Heart left ventricle (tissue), 16 donors: ENCODE measurements around the gene ATRNL1. TPM values are rescaled to one million over a fixed set of nuclear protein-coding genes. Genes with fewer than 3 reads are reported as not detected.

ENCODE experiments used
- ATAC-seq, 4 donors: fragments of 200-7000 bp; cut with Tn5 transposase; one replicate each; pipeline ENCODE4 v1.9.1; 2020 to 2022; ENCODE audit warnings: moderate library complexity in 4 of 4, mild to moderate bottlenecking in 3 of 4, moderate number of reproducible peaks in 1 of 4
- DNase-seq, 5 donors: peaks; one replicate each; pipeline ENCODE4 v3.0.0-alpha.2; 2020
- H3K27ac ChIP-seq, 12 donors: fragments of 200-600 bp; sonication (generic) in 4 of 12; one replicate each; pipeline versions ENCODE4 v1.5.0 to v1.8.0; 2016 to 2022; ENCODE audit warnings: mild to moderate bottlenecking in 2 of 12
- H3K27me3 ChIP-seq, 9 donors: fragments of 200-600 bp; sonication (generic) in 2 of 9; one replicate each; pipeline versions ENCODE4 v1.5.1 to v1.8.0; 2016 to 2022; ENCODE audit warnings: mild to moderate bottlenecking in 3 of 9
- H3K36me3 ChIP-seq, 9 donors: fragments of 200-600 bp; sonication (generic) in 2 of 9; one replicate each; pipeline versions ENCODE4 v1.5.0 to v1.8.0; 2018 to 2022; ENCODE audit warnings: mild to moderate bottlenecking in 2 of 9
- H3K4me1 ChIP-seq, 12 donors: fragments of 200-600 bp; sonication (generic) in 4 of 12; one replicate each; pipeline versions ENCODE4 v1.5.0 to v1.8.0; 2016 to 2022; ENCODE audit warnings: mild to moderate bottlenecking in 3 of 12
- H3K4me3 ChIP-seq, 12 donors: fragments of 200-600 bp; sonication (generic) in 4 of 12; one replicate each; pipeline versions ENCODE4 v1.5.0 to v1.8.0; 2017 to 2022; ENCODE audit warnings: mild to moderate bottlenecking in 9 of 12, moderate library complexity in 4 of 12
- H3K9me3 ChIP-seq, 12 donors: fragments of 200-600 bp; sonication (generic) in 4 of 12; one replicate each; pipeline versions ENCODE4 v1.5.0 to v1.8.0; 2016 to 2022; ENCODE audit warnings: mild to moderate bottlenecking in 1 of 12
- CTCF ChIP-seq, 12 donors: fragments of 200-600 bp; sonication (generic) in 4 of 12; IDR thresholded peaks; one replicate each; pipeline versions ENCODE4 v1.5.0 to v1.8.0; 2018 to 2022; ENCODE audit warnings: antibody characterized with exemption in 12 of 12, mild to moderate bottlenecking in 5 of 12
- POLR2A ChIP-seq, 2 donors: fragments of 450-650 bp; IDR thresholded peaks; one replicate each; pipeline ENCODE4 v1.6.1; 2017; ENCODE audit warnings: antibody characterized with exemption in 2 of 2, mild to moderate bottlenecking in 2 of 2, moderate library complexity in 2 of 2
- WGBS, 4 donors: extraction: QIAGEN DNeasy Blood & Tissue Kit in 2 of 4; methylation state at CpG; one replicate each; pipeline versions ENCODE4 v1.1.5 to v1.1.7; 2013 to 2018; 5-methylcytosine and 5-hydroxymethylcytosine counted together
- intact Hi-C, 10 donors: fragments of 100-400 bp; cut with DNase I; formaldehyde crosslinking; loops; one replicate each; pipeline versions ENCODE4 v1.11.1 to v1.14.2; 2022
- polyA plus RNA-seq, 2 donors: library from polyadenylated mRNA; stranded (reverse); fragments of 200-250 nt; gene quantifications; one replicate each; pipeline ENCODE4 v1.2.3, GENCODE V29; 2013
- total RNA-seq, 9 donors: library from RNA; depleted of rRNA in 2 of 9; stranded (reverse); fragments of >200 nt in 2 of 9; fragmentation: NEBNext Ultra II Directional in 3 of 9; extraction: Animal tissue kit (Norgen Biotek cat#: 25700) in 3 of 9; gene quantifications; one replicate each; pipeline versions ENCODE4 v1.1.0 to v1.2.4, GENCODE V29; 2016 to 2023
- donor health status: ischemic (EF 13 %, LVEDD 7.1; RV severe dilation, severe dysfunction).
- donor health status: healthy with polysubstance abuse.
- donor health status: DM: no; HTN: yes; CAD: no.
- donor health status: DM: no; HTN: no; CAD: no.
- donor health status: ischemic (EF 25% LVEDD 6.9; RV normal size, moderate dysfunction).
- donor health status: ischemic (EF 25% LVEDD 5.7; RV mildly dilated, moderate dysfunction).
- donor health status: healthy.
- donor health status: DM: yes; HTN: yes; CAD: no.
- donor health status: ischemic (EF 35%, LVEDD 5.7; RV mildly dilated, moderate dysfunction).
- donor health status: nonischemic (EF 11% LVEDD 7.7; RV severe dilation, severe dysfunction).
- donor health status: DM: yes; HTN: yes; CAD: no.
- donor health status: PGD.
- donor health status: ischemic (EF 29% LVEDD 5.4; RV normal size, mild dysfunction).
- donor health status: nonischemic (EF 23%, LVEDD 6.1; RV moderate dilation, normal function).

The ATRNL1 gene
- total and polyA plus RNA-seq, 11 donors, result 0.13 to 28.5 (median 3.0) TPM

GRCh38 chr10:115829521-115830205 is 736.5 kb downstream of the ATRNL1 start:
- H3K36me3 ChIP-seq, result no peaks in the 10 kb centered on the region
- no peak overlapping the region for H3K4me3 ChIP-seq
- H3K4me1 ChIP-seq, result peaks cover 0 to 22% (median 0%) of the 10 kb centered on the region in 12 donors
- H3K27me3 ChIP-seq, result no peaks in the 10 kb centered on the region
- ATAC-seq (peak in 2 of 4 donors; percentile 27 to 50), DNase-seq (no peak)
- WGBS, 4 donors, result 42 to 50% (median 47%) methylated on average over 3 of the region's 3 CpGs
- intact Hi-C loops, result loop anchor here in 3 of 10 donors (1.0 to 10.0 kb wide), 4 partner anchors 443 to 459 kb away; partner anchors contain the start of gene GFRA1 (in 1 of the 3)
- H3K9me3 ChIP-seq, result peaks cover 0 to 7% (median 0%) of the 10 kb centered on the region in 12 donors
- TF ChIP-seq POLR2A (IDR thresholded peaks at IDR 0.05) (no peak), CTCF (IDR thresholded peaks at IDR 0.05) (peak in 9 of 12 donors; percentile 15 to 46 (median 32))
- H3K27ac ChIP-seq, result no peak overlapping the region

GRCh38 chr10:115830265-115830970 is 737.3 kb downstream of the ATRNL1 start:
- no peak for DNase-seq
- TF ChIP-seq POLR2A (IDR thresholded peaks at IDR 0.05), result no peak
- no peak for TF ChIP-seq CTCF (IDR thresholded peaks at IDR 0.05)
- H3K4me3 ChIP-seq, result no peak overlapping the region
- ATAC-seq, result peak in 1 of 4 donors; percentile 27
- peaks cover 0 to 22% (median 0%) of the 10 kb centered on the region in 12 donors for H3K4me1 ChIP-seq
- H3K36me3 ChIP-seq, result no peaks in the 10 kb centered on the region
- intact Hi-C loops, result loop anchor here in 1 of 10 donors (5.0 kb wide), 1 partner anchor 442 kb away; the partner anchor contains the start of gene GFRA1
- no peak overlapping the region for H3K27ac ChIP-seq
- H3K27me3 ChIP-seq, result no peaks in the 10 kb centered on the region
- WGBS, 4 donors, result 56 to 74% (median 64%) methylated on average over 3 of the region's 3 CpGs
- H3K9me3 ChIP-seq, result no peaks in the 10 kb centered on the region

- Histone ChIP-seq H3K4me1 (peaks cover 0 to 22% (median 0%) of the 10 kb centered on the region in 12 donors), H3K27me3 (no peaks in the 10 kb centered on the region), H3K9me3 (no peaks in the 10 kb centered on the region), H3K4me3 (no peak overlapping the region), H3K36me3 (no peaks in the 10 kb centered on the region), H3K27ac (no peak overlapping the region)
- DNase-seq, result peak in 1 of 5 donors; percentile 24
- ATAC-seq, result no peak
- intact Hi-C loops, result loop anchor here in 1 of 10 donors (5.0 kb wide), 1 partner anchor 441 kb away; the partner anchor contains the start of gene GFRA1
- WGBS, 4 donors, result 46 to 61% (median 51%) methylated on average over 8 of the region's 8 CpGs
- TF ChIP-seq POLR2A (IDR thresholded peaks at IDR 0.05), result no peak
- no peak for TF ChIP-seq CTCF (IDR thresholded peaks at IDR 0.05)
Observed at GRCh38 chr10:115831016-115831415, 737.9 kb downstream of the ATRNL1 start.

GRCh38 chr10:115833119-115833518 is 740.0 kb downstream of the ATRNL1 start:
- Histone ChIP-seq H3K9me3 (no peaks in the 10 kb centered on the region), H3K36me3 (no peaks in the 10 kb centered on the region), H3K4me3 (no peak overlapping the region), H3K4me1 (peaks cover 0 to 22% (median 0%) of the 10 kb centered on the region in 12 donors), H3K27me3 (no peaks in the 10 kb centered on the region), H3K27ac (no peak overlapping the region)
- 45 to 68% (median 52%) methylated on average over 4 of the region's 4 CpGs for WGBS, 4 donors
- DNase-seq, result no peak
- no peak for ATAC-seq
- TF ChIP-seq CTCF (IDR thresholded peaks at IDR 0.05) (no peak), POLR2A (IDR thresholded peaks at IDR 0.05) (no peak)
- intact Hi-C loops, result loop anchor here in 1 of 10 donors (5.0 kb wide), 1 partner anchor 439 kb away; the partner anchor contains the start of gene GFRA1
